Esophagus squamous epithelium (tissue), 4 donors: ENCODE results near the gene NME1.

ENCODE experiments used
- CTCF ChIP-seq, 6 experiments: fragments of 450-650 bp in 4 of 6; fragments of 200-600 bp in 2 of 6; sonication (generic) in 2 of 6; IDR thresholded peaks; one replicate each; pipeline ENCODE4 v1.5.1; 2016 to 2019; ENCODE audit warnings: antibody characterized with exemption in 6 of 6, mild to moderate bottlenecking in 4 of 6, moderate library complexity in 4 of 6
- POLR2A ChIP-seq, 4 donors: fragments of 450-650 bp; IDR thresholded peaks; one replicate each; pipeline ENCODE4 v1.6.1; 2017; ENCODE audit warnings: antibody characterized with exemption in 4 of 4, mild to moderate bottlenecking in 4 of 4, moderate library complexity in 3 of 4

GRCh38 chr17:51197754-51198153 lies 44.4 kb downstream of the NME1 start:
- TF ChIP-seq CTCF (IDR thresholded peaks at IDR 0.05) (no peak), POLR2A (IDR thresholded peaks at IDR 0.05) (no peak)
